Psoas muscle (tissue), 8 donors: Measurements from ENCODE around the gene IPO5. TPM values are rescaled to one million over a fixed set of nuclear protein-coding genes. Genes with fewer than 3 reads are reported as not detected.
"Not testable (repeated sequence)": the region's sequence is repeated elsewhere in the genome, so short reads cannot be mapped to it uniquely, and the experiment has no call there.

Source experiments
- ATAC-seq, 4 donors: fragments of 200-7000 bp; cut with Tn5 transposase; one replicate each; pipeline ENCODE4 v1.9.1; 2020; ENCODE audit warnings: moderate library complexity in 3 of 4, mild to moderate bottlenecking in 2 of 4
- DNase-seq, 2 donors: peaks; one replicate each; pipeline ENCODE4 v3.0.0-alpha.2; 2020
- H3K27ac ChIP-seq: fragments of 200-600 bp; one replicate; pipeline ENCODE4 v1.8.0; 2022
- H3K27me3 ChIP-seq, 3 donors: fragments of 200-600 bp in 1 of 3; one replicate each; pipeline versions ENCODE4 v1.6.1 to v1.8.0; 2013 to 2022; ENCODE audit warnings: low read length in 2 of 3, mild to moderate bottlenecking in 2 of 3, moderate library complexity in 1 of 3; ENCODE audit not compliant: insufficient read depth in 3 of 3
- H3K36me3 ChIP-seq, 2 donors: fragments of 200-600 bp in 1 of 2; one replicate each; pipeline versions ENCODE4 v1.6.1 to v1.8.0; 2013 to 2022; ENCODE audit warnings: low read depth in 1 of 2, mild to moderate bottlenecking in 1 of 2, moderate library complexity in 1 of 2; ENCODE audit not compliant: insufficient read depth in 1 of 2
- H3K4me1 ChIP-seq: fragments of 200-600 bp; one replicate; pipeline ENCODE4 v1.8.0; 2022
- H3K4me3 ChIP-seq: fragments of 200-600 bp; one replicate; pipeline ENCODE4 v1.8.0; 2022; ENCODE audit warnings: mild to moderate bottlenecking
- H3K9me3 ChIP-seq: fragments of 200-600 bp; one replicate; pipeline ENCODE4 v1.8.0; 2022
- CTCF ChIP-seq: fragments of 200-600 bp; IDR thresholded peaks from one replicate; pipeline ENCODE4 v1.8.0; 2022; ENCODE audit warnings: antibody characterized with exemption
- WGBS, 3 donors: extraction: QIAGEN DNeasy Blood & Tissue Kit; methylation state at CpG; one replicate each; pipeline versions ENCODE4 v1.1.6 to v1.1.7; 2013; 5-methylcytosine and 5-hydroxymethylcytosine counted together
- intact Hi-C, 2 donors: fragments of 100-400 bp; cut with DNase I; formaldehyde crosslinking; loops; one replicate each; pipeline versions ENCODE4 v1.11.0 to v1.14.2; 2022
- polyA plus RNA-seq, 3 donors: library from polyadenylated mRNA; stranded (reverse); fragments of 200-250 nt; gene quantifications; one replicate each; pipeline ENCODE4 v1.2.3, GENCODE V29; 2013
- total RNA-seq, 4 donors: library from RNA; stranded (reverse); fragmentation: NEBNext Ultra II Directional in 2 of 4; extraction: Animal tissue kit (Norgen Biotek cat#: 25700) in 2 of 4; gene quantifications; one replicate each; pipeline versions ENCODE4 v1.2.1 to v1.2.4, GENCODE V29; 2021 to 2023
- donor health status: healthy with polysubstance abuse.
- donor health status: DM: no; HTN: no; CAD: no; lungs with moderate emphysema.
- donor health status: Bipolar disorder and iron deficiency.
- donor health status: healthy.
- donor health status: DM: yes; HTN: yes; CAD: no.
- donor health status: DM: no; HTN: no; CAD: no.
- donor health status: DM: no; HTN: no; CAD: no.
- donor health status: DM: yes; HTN: yes; CAD: no.

Gene IPO5
- total and polyA plus RNA-seq, 7 donors = 60.6 to 186 (median 153) TPM

DNA sequence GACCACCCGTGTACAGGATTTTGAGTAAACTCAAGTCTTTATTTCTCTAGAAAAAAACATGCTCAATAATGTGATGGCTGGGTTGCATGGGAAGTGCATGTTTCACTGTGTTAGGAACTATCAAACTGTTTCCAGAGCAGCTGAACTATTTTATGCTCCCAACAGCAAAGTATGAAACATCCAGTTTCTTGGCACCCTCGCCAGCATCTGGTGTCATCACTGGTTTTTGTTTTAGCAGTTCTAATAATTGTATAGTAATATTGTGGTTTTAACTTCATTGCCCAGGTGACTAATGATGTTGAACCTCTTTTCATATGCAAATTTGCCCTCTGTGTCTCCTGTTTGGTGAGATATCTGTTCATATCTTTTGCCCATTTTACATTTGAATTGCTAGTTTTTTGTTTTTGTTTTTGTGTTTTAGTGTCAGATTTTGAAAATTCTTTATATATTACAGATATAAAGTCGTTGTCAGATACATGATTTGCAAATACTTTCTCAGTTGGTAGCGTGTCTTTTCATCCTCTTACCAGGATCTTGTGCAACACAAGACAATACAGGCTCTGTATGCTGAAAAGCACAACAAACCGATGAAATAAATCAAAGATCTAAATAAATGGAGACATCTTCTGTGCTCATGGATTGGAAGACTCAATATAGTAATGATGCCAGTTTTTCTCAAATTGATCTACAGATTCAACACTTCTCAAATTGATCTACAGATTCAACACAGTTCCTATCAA lies 87.8 kb downstream of the IPO5 start:
- Histone ChIP-seq H3K27ac (no peak overlapping the region), H3K9me3 (no peaks in the 10 kb centered on the region), H3K27me3 (no peaks in the 10 kb centered on the region), H3K36me3 (no peaks in the 10 kb centered on the region), H3K4me1 (no peaks in the 10 kb centered on the region), H3K4me3 (no peak overlapping the region)
- intact Hi-C loops = no loop called here
- ATAC-seq = no peak
- 45 to 63% (median 59%) methylated on average over 5 of the region's 5 CpGs for WGBS, 3 donors
- no peak for TF ChIP-seq CTCF
- DNase-seq = no peak

DNA sequence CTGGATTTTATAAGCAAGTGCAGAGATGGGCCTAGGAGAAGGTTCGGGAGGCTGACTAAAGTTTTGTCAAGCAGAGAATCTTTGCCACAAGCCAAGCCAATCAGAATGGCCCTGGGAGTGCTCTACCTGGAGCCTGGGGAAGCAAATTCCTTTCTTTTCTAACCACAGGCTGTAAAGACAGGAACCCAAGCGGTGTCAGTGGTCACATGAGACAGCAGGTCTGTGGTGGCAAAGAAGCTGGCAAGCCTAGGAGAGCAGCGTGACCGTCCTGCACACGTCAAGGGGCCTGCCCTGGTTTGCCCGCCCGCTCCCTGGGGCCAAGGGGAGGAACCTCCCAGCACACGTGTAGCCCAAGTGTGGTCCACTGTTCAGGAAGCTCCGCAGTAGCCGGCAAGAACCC lies 90.8 kb downstream of the IPO5 start:
- no peak for TF ChIP-seq CTCF
- H3K4me3 ChIP-seq = no peak overlapping the region
- WGBS, 3 donors = 72 to 83% (median 82%) methylated on average over 10 of the region's 10 CpGs
- no peak for ATAC-seq
- no peak overlapping the region for H3K27ac ChIP-seq
- no peaks in the 10 kb centered on the region for H3K4me1 ChIP-seq
- H3K36me3 ChIP-seq = no peaks in the 10 kb centered on the region
- H3K9me3 ChIP-seq = no peaks in the 10 kb centered on the region
- no peak for DNase-seq
- intact Hi-C loops = no loop called here
- no peaks in the 10 kb centered on the region for H3K27me3 ChIP-seq

DNA sequence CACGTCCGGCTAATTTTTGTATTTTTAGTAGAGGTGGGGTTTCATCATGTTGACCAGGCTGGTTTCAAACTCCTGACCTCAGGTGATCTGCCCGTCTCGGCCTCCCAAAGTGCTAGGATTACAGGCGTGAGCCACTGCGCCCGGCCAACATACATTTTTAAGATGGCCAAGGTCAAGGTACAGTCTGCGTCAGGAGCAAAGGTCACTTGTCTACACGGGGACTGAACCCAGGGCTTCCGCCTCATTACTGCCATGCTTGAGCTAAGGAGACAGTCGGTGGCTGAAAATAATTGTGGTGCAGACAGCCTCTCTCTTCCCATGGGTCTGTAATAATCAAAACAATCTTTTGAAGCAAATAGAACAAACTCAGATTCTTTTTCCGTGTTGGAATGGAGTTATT lies 94.3 kb downstream of the IPO5 start:
- H3K9me3 ChIP-seq, ATAC-seq, H3K4me3 ChIP-seq, H3K4me1 ChIP-seq, H3K36me3 ChIP-seq, H3K27me3 ChIP-seq, H3K27ac ChIP-seq, DNase-seq, intact Hi-C loops: not testable (repeated sequence)
- WGBS, 3 donors = 75 to 77% (median 75%) methylated on average over 12 of the region's 12 CpGs

DNA sequence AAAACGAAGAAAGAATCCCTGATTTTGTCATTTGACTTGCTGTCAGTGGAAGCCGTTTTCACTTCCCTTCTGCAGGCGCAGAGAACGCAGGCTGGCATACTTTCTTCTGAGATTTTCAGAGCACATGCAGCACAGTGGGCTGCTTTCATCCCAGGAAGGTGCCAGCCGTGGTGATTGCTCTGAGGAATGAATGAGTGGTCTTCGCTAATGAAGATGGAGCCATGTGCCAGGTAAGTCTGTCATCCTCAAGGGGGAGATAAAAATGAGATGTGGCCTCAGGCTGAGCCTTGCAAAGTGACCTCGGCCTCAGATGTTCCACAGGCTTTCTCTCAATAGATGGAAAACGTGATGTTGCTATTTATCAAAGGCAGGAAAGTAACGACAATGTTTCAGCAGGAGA lies 94.8 kb downstream of the IPO5 start:
- no peak for ATAC-seq
- no peak overlapping the region for H3K27ac ChIP-seq
- no peak for DNase-seq
- H3K4me1 ChIP-seq = no peaks in the 10 kb centered on the region
- no peak overlapping the region for H3K4me3 ChIP-seq
- WGBS, 3 donors = 58 to 64% (median 60%) methylated on average over 9 of the region's 9 CpGs
- H3K9me3 ChIP-seq = peaks cover 5% of the 10 kb centered on the region
- H3K36me3 ChIP-seq = no peaks in the 10 kb centered on the region
- TF ChIP-seq CTCF = no peak
- H3K27me3 ChIP-seq = no peaks in the 10 kb centered on the region
- intact Hi-C loops = no loop called here

DNA sequence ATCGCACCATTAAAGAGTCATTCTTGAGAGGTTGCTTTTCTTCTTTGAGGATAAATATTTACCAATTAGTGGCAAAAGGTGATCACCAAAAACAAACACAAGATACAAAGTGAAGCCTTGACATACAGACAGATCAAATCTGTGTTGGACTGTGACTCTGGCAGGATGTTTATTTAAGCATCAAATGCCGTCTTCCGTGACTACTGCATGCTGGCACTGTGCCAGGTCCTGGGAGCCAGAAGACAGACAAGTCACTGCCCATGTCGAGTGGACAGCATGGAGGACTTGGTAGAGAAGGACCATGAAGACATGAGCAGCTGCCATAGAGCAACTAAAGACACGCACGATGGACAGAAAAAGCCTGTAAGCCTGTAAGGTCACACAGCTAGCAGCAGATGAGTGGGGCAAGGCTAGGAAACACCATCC lies 96.6 kb downstream of the IPO5 start:
- Histone ChIP-seq H3K4me3 (no peak overlapping the region), H3K9me3 (peaks cover 5% of the 10 kb centered on the region), H3K36me3 (no peaks in the 10 kb centered on the region), H3K27me3 (no peaks in the 10 kb centered on the region), H3K4me1 (no peaks in the 10 kb centered on the region), H3K27ac (no peak overlapping the region)
- WGBS, 3 donors = 46 to 52% (median 48%) methylated on average over 6 of the region's 6 CpGs
- no peak for TF ChIP-seq CTCF
- DNase-seq (no peak), ATAC-seq (no peak)
- intact Hi-C loops = no loop called here
